Vagina (tissue), 2 donors: ENCODE results near the gene ADARB1. TPM values are rescaled to one million over a fixed set of nuclear protein-coding genes. Genes with fewer than 3 reads are reported as not detected.
"Not testable (repeated sequence)": the region's sequence is repeated elsewhere in the genome, so short reads cannot be mapped to it uniquely, and the experiment has no call there.

ENCODE experiments used
- DNase-seq, 2 donors: peaks; one replicate each; pipeline ENCODE4 v3.0.0-alpha.2; 2017; ENCODE audit errors: extremely low spot score in 2 of 2
- H3K27ac ChIP-seq: fragments of 200-600 bp; sonication (generic); one replicate; pipeline ENCODE4 v1.5.1; 2019
- H3K27me3 ChIP-seq: fragments of 200-600 bp; sonication (generic); one replicate; pipeline ENCODE4 v1.5.1; 2019
- H3K36me3 ChIP-seq, 2 donors: fragments of 200-600 bp; sonication (generic); one replicate each; pipeline ENCODE4 v1.5.1; 2017 to 2019
- H3K4me1 ChIP-seq: fragments of 200-600 bp; sonication (generic); one replicate; pipeline ENCODE4 v1.5.1; 2019
- H3K4me3 ChIP-seq, 2 donors: fragments of 200-600 bp; sonication (generic); 1 replicate in 1 of 2; 2 replicates in 1 of 2; pipeline ENCODE4 v1.5.1; 2016 to 2019
- H3K9me3 ChIP-seq: fragments of 200-600 bp; sonication (generic); one replicate; pipeline ENCODE4 v1.5.1; 2019
- POLR2A ChIP-seq, 2 donors: fragments of 450-650 bp; IDR thresholded peaks; one replicate each; pipeline ENCODE4 v1.6.1; 2017; ENCODE audit warnings: antibody characterized with exemption in 2 of 2, mild to moderate bottlenecking in 2 of 2, moderate library complexity in 2 of 2
- POLR2AphosphoS5 ChIP-seq, 2 donors: sonication (generic); formaldehyde crosslinking; IDR thresholded peaks; one replicate each; pipeline ENCODE4 v1.9.0; 2017; ENCODE audit warnings: antibody characterized with exemption in 2 of 2, mild to moderate bottlenecking in 2 of 2, low read depth in 1 of 2; ENCODE audit not compliant: insufficient read depth in 1 of 2
- intact Hi-C: fragments of 100-400 bp; cut with DNase I; formaldehyde crosslinking; loops from one replicate; pipeline ENCODE4 v1.15.1; 2023
- total RNA-seq: library from RNA; depleted of rRNA; stranded (reverse); fragments of >200 nt; gene quantifications from one replicate; pipeline ENCODE4 v1.2.3, GENCODE V29; 2016
- TF ChIP-seq, protein P1 (sequence below), 3 experiments: fragments of 450-650 bp in 2 of 3; fragments of 200-600 bp in 1 of 3; sonication (generic) in 1 of 3; IDR thresholded peaks; one replicate each; pipeline ENCODE4 v1.5.1; 2017 to 2019; ENCODE audit warnings: antibody characterized with exemption in 3 of 3, mild to moderate bottlenecking in 2 of 3, moderate library complexity in 2 of 3

ADARB1 gene
- total RNA-seq, 1 donor from 2014 or later: 19.6 TPM

DNA sequence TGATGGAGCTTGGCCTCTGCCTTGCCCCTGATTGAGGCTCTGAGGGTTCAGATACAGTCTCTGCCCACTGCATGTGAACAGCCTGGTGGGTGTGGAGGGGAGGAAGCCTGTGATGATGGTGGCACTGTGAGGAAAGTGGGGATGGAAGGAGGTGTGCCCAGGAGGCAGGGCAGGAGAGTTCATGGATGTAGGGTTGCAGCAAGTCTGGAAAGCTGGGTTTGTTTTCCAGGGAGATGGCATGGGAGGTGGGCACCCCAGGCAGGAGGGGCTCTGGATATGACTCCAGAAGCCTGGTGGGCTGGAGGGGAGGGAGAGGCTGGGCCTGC, 63.2 kb downstream of the ADARB1 start:
- DNase-seq: no peak
- Histone ChIP-seq H3K4me3 (no peak overlapping the region), H3K27me3 (no peaks in the 10 kb centered on the region), H3K4me1 (peaks cover 22% of the 10 kb centered on the region), H3K27ac (no peak overlapping the region), H3K36me3 (no peaks in the 10 kb centered on the region), H3K9me3 (no peaks in the 10 kb centered on the region)
- TF ChIP-seq, protein P1, sequence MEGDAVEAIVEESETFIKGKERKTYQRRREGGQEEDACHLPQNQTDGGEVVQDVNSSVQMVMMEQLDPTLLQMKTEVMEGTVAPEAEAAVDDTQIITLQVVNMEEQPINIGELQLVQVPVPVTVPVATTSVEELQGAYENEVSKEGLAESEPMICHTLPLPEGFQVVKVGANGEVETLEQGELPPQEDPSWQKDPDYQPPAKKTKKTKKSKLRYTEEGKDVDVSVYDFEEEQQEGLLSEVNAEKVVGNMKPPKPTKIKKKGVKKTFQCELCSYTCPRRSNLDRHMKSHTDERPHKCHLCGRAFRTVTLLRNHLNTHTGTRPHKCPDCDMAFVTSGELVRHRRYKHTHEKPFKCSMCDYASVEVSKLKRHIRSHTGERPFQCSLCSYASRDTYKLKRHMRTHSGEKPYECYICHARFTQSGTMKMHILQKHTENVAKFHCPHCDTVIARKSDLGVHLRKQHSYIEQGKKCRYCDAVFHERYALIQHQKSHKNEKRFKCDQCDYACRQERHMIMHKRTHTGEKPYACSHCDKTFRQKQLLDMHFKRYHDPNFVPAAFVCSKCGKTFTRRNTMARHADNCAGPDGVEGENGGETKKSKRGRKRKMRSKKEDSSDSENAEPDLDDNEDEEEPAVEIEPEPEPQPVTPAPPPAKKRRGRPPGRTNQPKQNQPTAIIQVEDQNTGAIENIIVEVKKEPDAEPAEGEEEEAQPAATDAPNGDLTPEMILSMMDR (IDR thresholded peaks at IDR 0.05): no peak
- TF ChIP-seq POLR2AphosphoS5 (IDR thresholded peaks at IDR 0.05; ENCODE audit: insufficient read depth in 1 of 2, low read depth in 1 of 2) (no peak), POLR2A (IDR thresholded peaks at IDR 0.05) (no peak)
- intact Hi-C loops: loop anchor here (2.0 to 5.0 kb wide), 2 partner anchors 65 to 189 kb away; partner anchors contain the start of gene ADARB1

DNA sequence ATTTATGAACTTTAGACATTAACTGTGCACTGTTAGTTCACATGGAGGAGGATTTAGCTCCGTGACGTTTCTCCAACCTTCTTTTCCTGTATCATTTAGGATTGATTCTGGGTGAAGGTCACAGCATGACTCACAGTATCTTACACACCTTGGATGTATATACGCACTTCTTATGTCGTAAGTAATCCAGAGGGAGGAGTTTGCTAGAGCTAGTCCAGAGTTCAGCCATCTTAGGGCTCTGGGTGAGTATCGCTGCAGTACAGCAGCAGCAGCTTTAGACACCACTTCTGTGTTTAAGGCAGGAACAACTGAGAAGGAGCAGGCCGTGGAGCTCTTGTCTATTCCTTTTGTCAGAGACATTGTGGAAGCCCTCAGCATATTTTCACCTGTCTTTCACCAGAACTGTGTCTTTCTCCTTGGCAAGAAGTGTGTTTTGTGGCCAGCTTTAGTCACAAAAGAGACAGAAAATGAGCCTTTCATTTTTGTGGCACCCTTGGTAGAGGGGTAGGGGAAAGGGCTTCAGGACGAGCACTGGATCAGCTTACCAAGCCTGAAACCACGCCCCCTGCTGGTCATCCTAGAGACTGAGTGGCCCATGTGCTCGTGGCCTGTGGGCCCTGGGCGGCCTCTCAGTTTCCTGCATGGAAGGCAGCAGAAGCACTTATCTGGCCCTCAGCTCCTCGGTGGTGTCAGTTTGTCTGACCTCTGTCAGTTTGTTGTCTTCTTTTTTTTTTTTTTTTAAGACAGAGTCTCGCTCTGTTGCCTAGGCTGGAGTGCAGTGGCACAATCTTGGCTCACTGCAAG, 64.0 kb downstream of the ADARB1 start:
- H3K4me1 ChIP-seq: peaks cover 18% of the 10 kb centered on the region
- H3K27me3 ChIP-seq: no peaks in the 10 kb centered on the region
- H3K27ac ChIP-seq: no peak overlapping the region
- no peaks in the 10 kb centered on the region for H3K9me3 ChIP-seq
- intact Hi-C loops: loop anchor here (5.0 kb wide), 1 partner anchor 66 kb away; the partner anchor contains the start of gene ADARB1
- no peak for DNase-seq
- no peaks in the 10 kb centered on the region for H3K36me3 ChIP-seq
- H3K4me3 ChIP-seq: no peak overlapping the region
- TF ChIP-seq, protein P1 (IDR thresholded peaks at IDR 0.05): peak; percentile 48 to 53 (median 49)
- TF ChIP-seq POLR2AphosphoS5 (IDR thresholded peaks at IDR 0.05; ENCODE audit: insufficient read depth in 1 of 2, low read depth in 1 of 2): no peak

DNA sequence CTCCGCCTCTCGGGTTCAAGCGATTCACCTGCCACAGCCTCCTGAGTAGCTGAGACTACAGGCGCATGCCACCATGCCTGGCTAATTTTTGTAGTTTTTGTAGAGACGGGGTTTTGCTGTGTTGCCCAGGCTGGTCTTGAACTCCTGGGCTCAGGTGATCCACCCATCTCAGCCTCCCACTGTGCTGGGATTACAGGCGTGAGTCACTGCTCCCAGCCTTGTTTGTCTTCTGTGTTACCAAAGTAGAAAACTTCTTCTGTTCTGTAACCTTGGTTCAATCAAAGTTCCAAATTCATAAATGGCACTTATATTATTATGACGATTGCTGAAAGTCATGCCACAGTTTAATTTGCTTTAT, 64.6 kb downstream of the ADARB1 start:
- H3K4me3 ChIP-seq, H3K27me3 ChIP-seq, H3K9me3 ChIP-seq, H3K36me3 ChIP-seq, DNase-seq, H3K27ac ChIP-seq: not testable (repeated sequence)
- intact Hi-C loops: loop anchor here (5.0 kb wide), 1 partner anchor 67 kb away; the partner anchor contains the start of gene ADARB1
- H3K4me1 ChIP-seq: peaks cover 16% of the 10 kb centered on the region

DNA sequence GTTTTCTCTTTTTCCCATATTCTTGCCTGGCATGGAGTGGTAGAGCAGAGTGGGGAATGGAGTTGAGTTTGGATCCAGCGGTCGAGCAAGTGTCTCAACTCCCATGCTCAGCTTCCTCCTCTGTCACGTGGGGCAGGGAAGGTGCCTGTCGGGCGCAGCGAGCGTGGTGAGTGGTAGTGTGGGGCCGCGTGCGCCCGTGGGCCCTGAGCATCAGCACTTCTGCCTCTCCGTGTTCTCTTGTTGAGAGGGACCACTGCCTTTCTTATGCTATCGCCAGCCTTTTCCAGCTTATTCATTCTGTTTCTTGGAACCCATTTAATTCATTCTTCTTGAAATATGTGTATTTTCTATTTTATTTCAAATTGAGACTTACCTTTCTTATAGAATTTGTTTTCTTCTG, 65.1 kb downstream of the ADARB1 start:
- Histone ChIP-seq H3K27ac (no peak overlapping the region), H3K4me1 (peaks cover 16% of the 10 kb centered on the region), H3K4me3 (no peak overlapping the region), H3K27me3 (no peaks in the 10 kb centered on the region), H3K36me3 (no peaks in the 10 kb centered on the region), H3K9me3 (no peaks in the 10 kb centered on the region)
- intact Hi-C loops: loop anchor here (5.0 kb wide), 1 partner anchor 67 kb away; the partner anchor contains the start of gene ADARB1
- no peak for DNase-seq
- TF ChIP-seq POLR2AphosphoS5 (IDR thresholded peaks at IDR 0.05; ENCODE audit: insufficient read depth in 1 of 2, low read depth in 1 of 2) (no peak), POLR2A (IDR thresholded peaks at IDR 0.05) (no peak)

DNA sequence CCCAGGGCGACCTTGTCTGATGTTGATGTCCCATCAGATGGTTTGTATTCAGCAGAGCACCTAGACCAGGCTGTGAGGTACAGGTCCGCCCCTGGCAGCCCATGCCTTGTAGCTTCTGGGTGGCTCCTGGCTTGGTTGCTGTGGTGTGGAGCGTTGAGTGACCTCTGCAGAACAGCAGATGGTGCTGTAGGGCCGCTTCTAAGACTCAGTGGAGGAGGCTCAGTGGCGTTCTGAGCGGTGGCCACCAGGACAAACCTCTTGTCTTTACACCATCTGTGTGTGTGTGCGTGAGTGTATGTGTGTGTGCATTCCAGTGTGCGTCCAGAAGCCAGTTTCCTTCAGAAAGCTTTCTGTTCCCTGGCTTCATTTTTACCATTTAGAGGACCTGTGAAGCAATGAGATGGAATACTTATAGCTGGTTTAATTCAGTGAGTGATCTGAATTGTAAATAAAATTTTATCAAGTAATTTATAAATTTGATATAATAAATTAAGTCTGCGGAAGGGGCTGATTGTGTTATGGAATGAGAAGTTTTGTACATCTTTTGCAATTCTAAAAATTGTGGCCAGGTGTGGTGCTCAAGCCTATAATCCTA, 66.1 kb downstream of the ADARB1 start:
- H3K36me3 ChIP-seq: no peaks in the 10 kb centered on the region
- no peak overlapping the region for H3K27ac ChIP-seq
- H3K27me3 ChIP-seq: no peaks in the 10 kb centered on the region
- H3K4me1 ChIP-seq: peaks cover 16% of the 10 kb centered on the region
- intact Hi-C loops: no loop called here
- H3K4me3 ChIP-seq: no peak overlapping the region
- no peak for TF ChIP-seq POLR2A (IDR thresholded peaks at IDR 0.05)
- TF ChIP-seq, protein P1 (IDR thresholded peaks at IDR 0.05): peak; percentile 56 to 72 (median 60)
- H3K9me3 ChIP-seq: no peaks in the 10 kb centered on the region
- DNase-seq: no peak

DNA sequence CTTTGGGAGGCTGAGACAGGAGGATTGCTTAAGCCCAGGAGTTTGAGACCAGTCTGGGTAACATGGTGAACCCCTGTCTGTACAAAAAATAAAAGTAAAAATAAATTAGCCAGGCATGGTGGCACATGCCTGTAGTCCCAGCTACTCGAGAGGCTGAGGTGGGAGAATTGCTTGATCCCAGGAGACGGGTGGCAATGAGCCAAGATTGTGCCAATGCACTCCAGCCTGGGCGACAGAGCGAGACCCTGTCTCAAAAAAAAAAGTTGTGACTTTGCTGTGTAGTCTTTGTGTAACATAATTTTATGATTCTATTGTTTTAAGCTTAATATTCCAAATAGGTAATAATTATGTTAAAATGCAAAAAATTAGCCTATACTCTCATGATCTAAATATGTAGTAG, 66.6 kb downstream of the ADARB1 start:
- H3K9me3 ChIP-seq, intact Hi-C loops: not testable (repeated sequence)

More for the DNA sequence above, 66.6 kb downstream of the ADARB1 start:
- H3K4me1 ChIP-seq: peaks cover 16% of the 10 kb centered on the region
- H3K36me3 ChIP-seq, H3K4me3 ChIP-seq, DNase-seq, H3K27ac ChIP-seq, H3K27me3 ChIP-seq: not testable (repeated sequence)
